MCF 10A (cell line): ENCODE results near the gene CIP2A. TPM values are rescaled to one million over a fixed set of nuclear protein-coding genes. Genes with fewer than 3 reads are reported as not detected.
A peak's percentile ranks its signal among the peaks of the same experiment; 100 is the strongest.

Source experiments
- BruUV-seq: library from RNA; stranded (reverse); fragments of 400-500 nt; replicated peaks from 2 replicates; lab custom pipeline; 2021; lab: Mats Ljungman, UMichigan
- CTCF ChIA-PET: fragments of 300-600 bp; sonication (Branson Sonifier 250); formaldehyde crosslinking; extraction: SDS; loops from one replicate; lab custom pipeline; 2021; ENCODE audit warnings: antibody characterized with exemption, inconsistent platforms; lab: Yijun Ruan, JAX
- POLR2A ChIA-PET: fragments of 300-600, 350-650 bp; sonication (Branson Sonifier 250); formaldehyde crosslinking; extraction: SDS; loops from one replicate; lab custom pipeline; 2020; ENCODE audit warnings: antibody characterized with exemption, inconsistent platforms; lab: Yijun Ruan, JAX
- DNase-seq: peaks from one replicate; pipeline ENCODE4 v3.0.0-alpha.2; 2018; ENCODE audit not compliant: unreplicated experiment
- H3K27ac Mint-ChIP-seq: one replicate; pipeline ENCODE4 v1.8.0; 2022; ENCODE audit warnings: mild to moderate bottlenecking, low read depth, mixed read lengths; ENCODE audit not compliant: unreplicated experiment
- H3K27me3 Mint-ChIP-seq: one replicate; pipeline ENCODE4 v1.8.0; 2022; ENCODE audit warnings: mixed read lengths; ENCODE audit not compliant: insufficient read depth, unreplicated experiment
- H3K36me3 Mint-ChIP-seq: one replicate; pipeline ENCODE4 v1.8.0; 2022; ENCODE audit warnings: mild to moderate bottlenecking, moderate library complexity, mixed read lengths; ENCODE audit not compliant: insufficient read depth, unreplicated experiment
- H3K4me1 Mint-ChIP-seq: one replicate; pipeline ENCODE4 v1.8.0; 2022; ENCODE audit warnings: mixed read lengths; ENCODE audit not compliant: insufficient read depth, unreplicated experiment
- H3K4me3 Mint-ChIP-seq: one replicate; pipeline ENCODE4 v1.8.0; 2022; ENCODE audit warnings: mild to moderate bottlenecking, moderate library complexity, mixed read lengths; ENCODE audit not compliant: unreplicated experiment
- H3K9me3 Mint-ChIP-seq: one replicate; pipeline ENCODE4 v1.8.0; 2022; ENCODE audit warnings: mixed read lengths; ENCODE audit not compliant: unreplicated experiment
- CTCF ChIP-seq: fragments of 200-600 bp; IDR thresholded peaks from one replicate; pipeline ENCODE4 v1.8.0; 2022; ENCODE audit warnings: antibody characterized with exemption, mild to moderate bottlenecking; ENCODE audit not compliant: unreplicated experiment
- intact Hi-C: fragments of 100-400 bp; cut with micrococcal nuclease; formaldehyde crosslinking; loops from 2 replicates; pipeline ENCODE4 v1.14.1; 2022
- total RNA-seq: library from RNA; stranded (reverse); gene quantifications from 2 replicates; pipeline ENCODE4 v1.2.3, GENCODE V29; 2022

The CIP2A gene
- total RNA-seq, 1 experiment from 2014 or later: 23.9 TPM

- no peak for TF ChIP-seq CTCF
- ChIA-PET POLR2A (interaction anchor here (4.1 kb wide), 1 partner anchor 9 kb away, joined by 20 read pairs; the partner anchor contains the start of genes CIP2A and DZIP3), CTCF (interaction anchor here (0.6 kb wide), 1 partner anchor 14 kb away, joined by 3 read pairs; no protein-coding TSS in a partner anchor)
- no peaks in the 10 kb centered on the region for H3K27me3 Mint-ChIP-seq
- H3K9me3 Mint-ChIP-seq: no peaks in the 10 kb centered on the region
- BruUV-seq: no TSS peak
- no peaks in the 10 kb centered on the region for H3K36me3 Mint-ChIP-seq
- no peak overlapping the region for H3K4me3 Mint-ChIP-seq
- H3K4me1 Mint-ChIP-seq: no peaks in the 10 kb centered on the region
- intact Hi-C loops: no loop called here
- H3K27ac Mint-ChIP-seq: no peak overlapping the region
- DNase-seq: no peak
Measured at GRCh38 chr3:108598375-108598774, 9.1 kb upstream of the CIP2A start.

GRCh38 chr3:108595321-108595720 lies 6.1 kb upstream of the CIP2A start:
- Mint-ChIP-seq H3K4me3 (no peak overlapping the region), H3K4me1 (peaks cover 11% of the 10 kb centered on the region), H3K9me3 (no peaks in the 10 kb centered on the region), H3K27ac (no peak overlapping the region), H3K27me3 (no peaks in the 10 kb centered on the region), H3K36me3 (no peaks in the 10 kb centered on the region)
- ChIA-PET POLR2A (no interaction called here), CTCF (no interaction called here)
- intact Hi-C loops: no loop called here
- no TSS peak for BruUV-seq
- TF ChIP-seq CTCF: no peak
- DNase-seq: no peak

GRCh38 chr3:108590460-108590859 lies 1.2 kb upstream of the CIP2A start:
- Mint-ChIP-seq H3K4me3 (peak overlapping the region; percentile 98), H3K4me1 (peaks cover 41% of the 10 kb centered on the region), H3K27me3 (no peaks in the 10 kb centered on the region), H3K27ac (peak overlapping the region; percentile 100), H3K9me3 (no peaks in the 10 kb centered on the region), H3K36me3 (no peaks in the 10 kb centered on the region)
- ChIA-PET CTCF (interaction anchor here (0.6 to 3.5 kb wide), 4 partner anchors 38 to 523 kb away, joined by 3 to 15 read pairs (median 8); no protein-coding TSS in a partner anchor), POLR2A (interaction anchor here (0.6 to 3.2 kb wide), 13 partner anchors 9 to 1388 kb away, joined by 3 to 20 read pairs (median 4); no protein-coding TSS in a partner anchor)
- BruUV-seq: no TSS peak
- no peak for TF ChIP-seq CTCF
- DNase-seq: no peak
- intact Hi-C loops: no loop called here

GRCh38 chr3:108589998-108590323 lies 723 bp upstream of the CIP2A start:
- ChIA-PET POLR2A (interaction anchor here (0.6 to 3.2 kb wide), 19 partner anchors 10 to 1388 kb away, joined by 3 to 20 read pairs (median 4); partner anchors contain the start of gene IFT57), CTCF (interaction anchor here (0.6 to 3.5 kb wide), 5 partner anchors 34 to 325 kb away, joined by 3 to 15 read pairs (median 3); no protein-coding TSS in a partner anchor)
- TF ChIP-seq CTCF: no peak
- TSS peak; percentile 80 for BruUV-seq
- Mint-ChIP-seq H3K9me3 (no peaks in the 10 kb centered on the region), H3K36me3 (no peaks in the 10 kb centered on the region), H3K27me3 (no peaks in the 10 kb centered on the region), H3K4me3 (peak overlapping the region; percentile 98), H3K4me1 (peaks cover 46% of the 10 kb centered on the region), H3K27ac (peak overlapping the region; percentile 100)
- no peak for DNase-seq
- intact Hi-C loops: no loop called here
